K562 treated with DMSO at 1 percent for 24 hours (cell line): ENCODE measurements around the gene CCDC175. TPM values are rescaled to one million over a fixed set of nuclear protein-coding genes. Genes with fewer than 3 reads are reported as not detected.

Experiments used
- total RNA-seq: library from RNA; unstranded; fragments of 300-600 nt; gene quantifications from 2 replicates; pipeline ENCODE4 v1.2.3, GENCODE V29; 2022; ENCODE audit warnings: low read depth; ENCODE audit not compliant: insufficient read depth

Gene CCDC175
- total RNA-seq: not detected in 2 replicates

GRCh38 chr14:59576332-59577294, at the start of gene CCDC175:
CCDC175 (minus strand) TSS chr14:59576812; CDS start chr14:59576775, 37 bp downstream.

DNA sequence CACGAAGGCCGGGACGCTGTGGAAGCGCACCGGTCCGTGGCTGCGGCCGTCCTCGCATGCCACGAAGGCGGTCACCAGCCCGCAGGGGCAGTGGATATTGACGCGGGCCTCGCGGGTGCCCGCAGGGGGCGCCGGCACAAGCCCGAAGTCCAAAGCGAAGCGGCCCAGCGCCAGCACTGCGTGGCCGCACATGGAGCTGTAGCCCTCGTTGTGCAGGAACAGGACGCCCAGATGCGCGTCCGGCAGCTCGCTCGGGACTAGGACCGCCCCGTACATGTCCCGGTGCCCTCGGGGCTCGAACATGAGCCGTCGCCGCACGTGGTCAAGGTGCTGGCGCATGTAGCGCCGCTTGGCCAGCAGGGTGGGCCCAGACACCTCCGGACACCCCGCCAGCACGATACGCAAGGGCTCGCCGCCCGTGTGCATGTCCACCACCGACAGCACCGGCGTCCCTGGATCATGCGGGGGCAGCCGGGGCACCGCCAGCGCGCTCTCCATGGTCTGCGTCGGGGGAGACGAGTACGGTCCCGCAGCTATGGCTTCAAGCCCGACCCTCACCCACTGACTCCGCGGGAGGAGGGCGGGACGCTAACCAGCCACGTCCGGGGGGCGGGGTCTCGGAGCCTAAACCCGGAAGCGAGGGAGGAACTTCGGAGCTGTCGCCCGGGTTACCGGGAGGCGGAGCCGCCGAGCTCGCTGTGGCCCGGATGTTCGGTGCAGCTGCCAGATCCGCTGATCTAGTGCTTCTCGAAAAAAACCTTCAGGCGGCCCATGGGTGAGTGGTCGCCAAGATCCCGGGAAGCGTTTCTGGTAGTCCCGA, 92.6 kb downstream of the CCDC175 start, which contains the start of the genes JKAMP and L3HYPDH:
Gene JKAMP, plus strand, starts transcription at position 699 of the 820 bp plus-strand sequence. Its CDS starts 73 bp downstream, at position 772.
Gene L3HYPDH, minus strand, starts transcription at position 590 of the 820 bp plus-strand sequence. Its CDS starts 92 bp downstream, at position 498.

GRCh38 chr14:59465316-59466135, 111.1 kb downstream of the CCDC175 start, which contains the start of gene GPR135:
GPR135 (minus strand) TSS chr14:59465380; CDS start chr14:59465226, 154 bp downstream.

Other genes starting within 250 kb of the CCDC175 start
- 0.79 and 0.85 TPM in 2 replicates for gene GPR135, start 111.4 kb downstream of the CCDC175 start, total RNA-seq
- gene L3HYPDH, start 92.4 kb downstream of the CCDC175 start, total RNA-seq: 17.9 and 20.3 TPM in 2 replicates
- gene JKAMP, start 92.3 kb downstream of the CCDC175 start, total RNA-seq: 15.3 and 16.2 TPM in 2 replicates